Lower leg skin (tissue), 4 donors: ENCODE measurements around the gene NR2F1-AS1. TPM values are rescaled to one million over a fixed set of nuclear protein-coding genes. Genes with fewer than 3 reads are reported as not detected.
A peak's percentile ranks its signal among the peaks of the same experiment; 100 is the strongest.
"Not testable (repeated sequence)": the region's sequence is repeated elsewhere in the genome, so short reads cannot be mapped to it uniquely, and the experiment has no call there.

ENCODE experiments used
- DNase-seq, 2 donors: peaks; one replicate each; pipeline ENCODE4 v3.0.0-alpha.2; 2019; ENCODE audit warnings: low spot score in 2 of 2
- H3K4me3 ChIP-seq: fragments of 200-600 bp; sonication (generic); 2 replicates; pipeline ENCODE4 v1.5.1; 2017; ENCODE audit warnings: mild to moderate bottlenecking, low read depth; ENCODE audit not compliant: poor library complexity, severe bottlenecking
- CTCF ChIP-seq, 3 donors: fragments of 450-650 bp; IDR thresholded peaks; one replicate each; pipeline ENCODE4 v1.5.1; 2016; ENCODE audit warnings: antibody characterized with exemption in 3 of 3, mild to moderate bottlenecking in 3 of 3, moderate library complexity in 2 of 3
- POLR2A ChIP-seq, 2 donors: fragments of 450-650 bp; IDR thresholded peaks; one replicate each; pipeline ENCODE4 v1.6.1; 2016 to 2017; ENCODE audit warnings: antibody characterized with exemption in 2 of 2, mild to moderate bottlenecking in 1 of 2, moderate library complexity in 1 of 2
- WGBS, 2 donors: methylation state at CpG; one replicate each; pipeline ENCODE4 v1.1.5; 2018; 5-methylcytosine and 5-hydroxymethylcytosine counted together
- intact Hi-C: fragments of 100-400 bp; cut with DNase I; formaldehyde crosslinking; loops from one replicate; pipeline ENCODE4 v1.15.0; 2023; ENCODE audit warnings: low total_unique reads
- total RNA-seq, 4 donors: library from RNA; depleted of rRNA; stranded (reverse); fragments of >200 nt; gene quantifications; one replicate each; pipeline ENCODE4 v1.1.0, GENCODE V29; 2016

NR2F1-AS1 gene
- total RNA-seq, 4 donors from 2014 or later: 0.30 to 1.7 (median 1.0) TPM; not detected in 1

GRCh38 chr5:93532370-93532769, 48.6 kb downstream of the NR2F1-AS1 start:
- no peak overlapping the region for H3K4me3 ChIP-seq
- no peak for TF ChIP-seq CTCF (IDR thresholded peaks at IDR 0.05)
- TF ChIP-seq POLR2A (IDR thresholded peaks at IDR 0.05): no peak
- DNase-seq: peak; percentile 71 to 86
- intact Hi-C loops: no loop called here
- WGBS, 2 donors: 10 to 14% methylated on average over 4 of the region's 4 CpGs

GRCh38 chr5:93521815-93522214, 59.2 kb downstream of the NR2F1-AS1 start:
- H3K4me3 ChIP-seq, DNase-seq, intact Hi-C loops: not testable (repeated sequence)
- WGBS, 2 donors: 91 to 95% methylated on average over 3 of the region's 3 CpGs

- intact Hi-C loops: no loop called here
- no peak for DNase-seq
- TF ChIP-seq POLR2A (IDR thresholded peaks at IDR 0.05) (no peak), CTCF (IDR thresholded peaks at IDR 0.05) (no peak)
- H3K4me3 ChIP-seq: no peak overlapping the region
Measured at GRCh38 chr5:93519740-93520139, 61.3 kb downstream of the NR2F1-AS1 start.

- no peak for DNase-seq
- intact Hi-C loops: no loop called here
- TF ChIP-seq CTCF (IDR thresholded peaks at IDR 0.05) (no peak), POLR2A (IDR thresholded peaks at IDR 0.05) (no peak)
- no peak overlapping the region for H3K4me3 ChIP-seq
Measured at GRCh38 chr5:93517828-93518227, 63.2 kb downstream of the NR2F1-AS1 start.

GRCh38 chr5:93513298-93513697, 67.7 kb downstream of the NR2F1-AS1 start:
- no peak for DNase-seq
- no peak overlapping the region for H3K4me3 ChIP-seq
- intact Hi-C loops: no loop called here
- TF ChIP-seq POLR2A (IDR thresholded peaks at IDR 0.05) (no peak), CTCF (IDR thresholded peaks at IDR 0.05) (no peak)
- WGBS, 2 donors: 96 to 97% methylated on average over 1 of the region's 1 CpG

- intact Hi-C loops: no loop called here
- no peak for TF ChIP-seq CTCF (IDR thresholded peaks at IDR 0.05)
- no peak for TF ChIP-seq POLR2A (IDR thresholded peaks at IDR 0.05)
- 73 to 81% methylated on average over 3 of the region's 3 CpGs for WGBS, 2 donors
- no peak for DNase-seq
- no peak overlapping the region for H3K4me3 ChIP-seq
Measured at GRCh38 chr5:93512799-93513198, 68.2 kb downstream of the NR2F1-AS1 start.
